Fibroblast of lung (primary cell): Measurements from ENCODE around the gene MRC1. TPM values are rescaled to one million over a fixed set of nuclear protein-coding genes. Genes with fewer than 3 reads are reported as not detected.

Experiments used
- DNase-seq, 2 donors: peaks; one replicate each; pipeline versions ENCODE4 v3.0.0 to v3.0.0-alpha.2; 2010; ENCODE audit warnings: low read depth in 2 of 2
- H2AFZ ChIP-seq: 2 replicates; pipeline ENCODE4 v1.5.1; 2012; ENCODE audit warnings: low read length, control low read depth, inconsistent platforms
- H3K27ac ChIP-seq: 2 replicates; pipeline ENCODE4 v1.5.1; 2011; ENCODE audit warnings: low read length, control low read depth; ENCODE audit not compliant: insufficient read depth
- H3K27me3 ChIP-seq: 2 replicates; pipeline ENCODE4 v1.5.1; 2011; ENCODE audit warnings: mild to moderate bottlenecking, low read length; ENCODE audit not compliant: control insufficient read depth, insufficient read depth
- H3K36me3 ChIP-seq: 2 replicates; pipeline ENCODE4 v1.5.1; 2011; ENCODE audit warnings: low read length; ENCODE audit not compliant: control insufficient read depth, insufficient read depth
- H3K4me1 ChIP-seq: 2 replicates; pipeline ENCODE4 v1.5.1; 2011; ENCODE audit warnings: low read length; ENCODE audit not compliant: control insufficient read depth, insufficient read depth; ENCODE audit errors: extremely low read depth
- H3K4me2 ChIP-seq: 2 replicates; pipeline ENCODE4 v1.5.1; 2011; ENCODE audit warnings: low read length, control low read depth; ENCODE audit not compliant: insufficient read depth; ENCODE audit errors: extremely low read depth
- H3K4me3 ChIP-seq, 4 experiments: fragments of 200-600 bp in 1 of 4; sonication (generic) in 1 of 4; replicated peaks in 1 of 4; 2 replicates each; pipeline ENCODE4 v1.5.1; 2011 to 2016; ENCODE audit warnings: low read length in 4 of 4, low read depth in 3 of 4, mild to moderate bottlenecking in 3 of 4, control low read depth in 2 of 4, inconsistent platforms in 1 of 4, mixed read lengths in 1 of 4; ENCODE audit not compliant: insufficient read depth in 1 of 4; ENCODE audit errors: control extremely low read depth in 1 of 4
- H3K79me2 ChIP-seq: 2 replicates; pipeline ENCODE4 v1.5.1; 2012; ENCODE audit warnings: mild to moderate bottlenecking, low read length, inconsistent platforms; ENCODE audit not compliant: control insufficient read depth, insufficient read depth
- H3K9ac ChIP-seq: 2 replicates; pipeline ENCODE4 v1.5.1; 2011; ENCODE audit warnings: mild to moderate bottlenecking, low read length, control low read depth; ENCODE audit not compliant: insufficient read depth
- H3K9me3 ChIP-seq: 2 replicates; pipeline ENCODE4 v1.5.1; 2012; ENCODE audit warnings: low read depth, low read length; ENCODE audit not compliant: control insufficient read depth, insufficient read depth
- H4K20me1 ChIP-seq: 2 replicates; pipeline ENCODE4 v1.5.1; 2011; ENCODE audit warnings: low read length; ENCODE audit not compliant: control insufficient read depth, insufficient read depth; ENCODE audit errors: extremely low read depth
- EZH2 ChIP-seq: IDR thresholded peaks from 2 replicates; pipeline ENCODE4 v1.5.1; 2012; ENCODE audit warnings: low read length, control low read depth, mild to moderate bottlenecking; ENCODE audit errors: missing control alignments
- polyA plus RNA-seq, 2 donors: library from polyadenylated mRNA; depleted of rRNA in 1 of 2; stranded (reverse) in 1 of 2; unstranded in 1 of 2; fragments of >200 nt; gene quantifications; 2 replicates each; pipeline ENCODE4 v1.2.1, GENCODE V29; 2011 to 2012; ENCODE audit warnings: missing spikeins in 1 of 2
- total RNA-seq: library from RNA; depleted of rRNA; stranded (reverse); fragments of >200 nt; gene quantifications from 2 replicates; pipeline ENCODE4 v1.2.1, GENCODE V29; 2014
- TF ChIP-seq, protein P1 (sequence below), 2 donors: IDR thresholded peaks in 1 of 2; conservative IDR thresholded peaks in 1 of 2; 1 replicate in 1 of 2; 2 replicates in 1 of 2; pipeline ENCODE4 v1.5.1; 2011 to 2012; ENCODE audit warnings: low read length in 2 of 2, control low read depth in 1 of 2, inconsistent platforms in 1 of 2, low read depth in 1 of 2, mild to moderate bottlenecking in 1 of 2

The MRC1 gene
- total and polyA plus RNA-seq, 2 donors (not counting 1 experiment from before 2014, with no cell fraction given) = 0.01 TPM; not detected in 1

DNA sequence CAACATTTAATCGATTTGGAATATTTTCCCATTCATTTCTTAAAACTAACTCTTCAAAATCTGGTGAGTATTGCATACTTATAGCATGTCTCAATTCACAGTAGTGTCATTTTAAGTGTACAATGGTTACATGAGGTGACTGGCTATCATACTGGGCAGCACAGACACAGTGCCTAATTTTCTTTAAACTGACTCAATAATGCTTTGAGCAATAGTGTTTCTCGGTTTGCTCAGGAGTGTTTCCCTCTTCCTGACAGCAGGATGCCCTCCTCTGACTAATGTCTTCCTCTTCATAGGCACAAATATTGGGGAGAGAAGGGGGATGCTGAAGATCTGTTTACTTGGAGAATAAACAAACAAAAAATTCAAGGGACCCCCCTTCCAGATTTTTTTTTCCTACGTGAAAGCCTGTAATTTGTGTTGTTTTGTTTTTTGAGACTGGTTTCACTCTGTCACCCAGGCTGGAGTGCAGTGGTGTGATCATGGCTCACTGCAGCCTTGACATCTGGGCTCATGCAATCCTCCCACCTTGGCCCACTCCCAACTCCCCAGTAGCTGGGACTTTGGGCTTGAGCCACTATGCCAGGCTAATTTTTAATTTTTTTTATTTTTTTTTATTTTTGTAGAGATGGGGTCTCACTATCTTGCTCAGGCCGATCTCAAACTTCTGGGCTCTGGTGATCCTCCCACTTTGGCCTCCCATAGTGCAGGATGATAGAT, 2.2 kb downstream of the MRC1 start:
- Histone ChIP-seq H3K9me3 (no peaks in the 10 kb centered on the region), H3K4me3 (no peak overlapping the region), H3K36me3 (no peaks in the 10 kb centered on the region), H3K9ac (no peak overlapping the region), H3K27me3 (no peaks in the 10 kb centered on the region), H3K4me1 (no peaks in the 10 kb centered on the region), H2AFZ (no peak overlapping the region), H3K79me2 (no peaks in the 10 kb centered on the region), H3K27ac (no peak overlapping the region), H4K20me1 (no peaks in the 10 kb centered on the region), H3K4me2 (no peak overlapping the region)
- DNase-seq = no peak
- no peak for TF ChIP-seq EZH2
- TF ChIP-seq, protein P1, sequence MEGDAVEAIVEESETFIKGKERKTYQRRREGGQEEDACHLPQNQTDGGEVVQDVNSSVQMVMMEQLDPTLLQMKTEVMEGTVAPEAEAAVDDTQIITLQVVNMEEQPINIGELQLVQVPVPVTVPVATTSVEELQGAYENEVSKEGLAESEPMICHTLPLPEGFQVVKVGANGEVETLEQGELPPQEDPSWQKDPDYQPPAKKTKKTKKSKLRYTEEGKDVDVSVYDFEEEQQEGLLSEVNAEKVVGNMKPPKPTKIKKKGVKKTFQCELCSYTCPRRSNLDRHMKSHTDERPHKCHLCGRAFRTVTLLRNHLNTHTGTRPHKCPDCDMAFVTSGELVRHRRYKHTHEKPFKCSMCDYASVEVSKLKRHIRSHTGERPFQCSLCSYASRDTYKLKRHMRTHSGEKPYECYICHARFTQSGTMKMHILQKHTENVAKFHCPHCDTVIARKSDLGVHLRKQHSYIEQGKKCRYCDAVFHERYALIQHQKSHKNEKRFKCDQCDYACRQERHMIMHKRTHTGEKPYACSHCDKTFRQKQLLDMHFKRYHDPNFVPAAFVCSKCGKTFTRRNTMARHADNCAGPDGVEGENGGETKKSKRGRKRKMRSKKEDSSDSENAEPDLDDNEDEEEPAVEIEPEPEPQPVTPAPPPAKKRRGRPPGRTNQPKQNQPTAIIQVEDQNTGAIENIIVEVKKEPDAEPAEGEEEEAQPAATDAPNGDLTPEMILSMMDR (conservative IDR thresholded peaks at IDR 0.05 in 1 of 2, IDR thresholded peaks at IDR 0.05 in 1 of 2; ENCODE audit: low read depth in 1 of 2, low read length in 2 of 2) = no peak

DNA sequence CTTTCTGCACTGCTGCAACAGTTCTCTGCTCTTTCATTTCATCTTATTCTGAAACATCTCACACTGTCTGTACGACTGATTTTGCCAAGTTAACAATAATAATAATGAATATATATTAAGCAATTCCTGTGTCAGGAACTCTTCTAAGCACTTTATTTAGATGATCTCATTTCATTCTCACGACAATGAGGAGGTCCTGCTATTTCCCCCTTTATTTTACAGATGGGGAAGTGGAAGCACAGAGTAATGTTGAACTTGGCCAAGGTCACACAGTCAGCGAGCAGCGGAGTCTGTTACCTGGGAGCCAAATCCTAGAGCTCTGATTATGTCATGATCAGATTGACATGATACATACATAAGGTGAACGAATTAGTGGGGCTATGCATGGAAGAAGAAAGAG, 5.8 kb downstream of the MRC1 start:
- DNase-seq = no peak
- H3K9ac ChIP-seq = no peak overlapping the region
- no peak overlapping the region for H3K4me3 ChIP-seq
- H3K4me1 ChIP-seq = no peaks in the 10 kb centered on the region
- H3K79me2 ChIP-seq = no peaks in the 10 kb centered on the region
- TF ChIP-seq EZH2 = no peak
- TF ChIP-seq, protein P1 (conservative IDR thresholded peaks at IDR 0.05 in 1 of 2, IDR thresholded peaks at IDR 0.05 in 1 of 2; ENCODE audit: low read depth in 1 of 2, low read length in 2 of 2) = no peak
- H3K27me3 ChIP-seq = no peaks in the 10 kb centered on the region
- H4K20me1 ChIP-seq = no peaks in the 10 kb centered on the region
- no peak overlapping the region for H3K4me2 ChIP-seq
- no peak overlapping the region for H3K27ac ChIP-seq
- H3K9me3 ChIP-seq = no peaks in the 10 kb centered on the region
- H3K36me3 ChIP-seq = no peaks in the 10 kb centered on the region
- H2AFZ ChIP-seq = no peak overlapping the region

DNA sequence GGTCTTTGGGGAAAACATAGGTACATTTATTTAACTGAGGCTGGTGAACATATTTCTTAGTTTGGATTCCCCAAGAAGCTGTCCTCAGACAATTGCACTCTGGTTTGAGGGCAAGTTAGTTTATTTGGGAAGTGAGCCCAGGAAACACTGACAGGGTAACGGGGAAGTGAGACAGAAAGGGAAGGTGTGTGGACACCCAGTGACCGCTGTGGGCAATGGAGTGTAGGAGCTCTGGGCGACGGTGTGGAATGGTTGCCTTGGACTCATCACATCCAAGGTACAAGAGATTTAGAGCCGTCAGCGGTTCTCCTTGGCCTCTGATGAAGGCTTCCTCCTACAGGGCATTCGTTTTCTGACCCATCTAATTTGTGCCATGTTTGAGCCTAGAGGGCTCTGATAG, 7.1 kb downstream of the MRC1 start:
- no peak overlapping the region for H3K4me3 ChIP-seq
- H3K27me3 ChIP-seq = no peaks in the 10 kb centered on the region
- no peaks in the 10 kb centered on the region for H3K9me3 ChIP-seq
- no peak overlapping the region for H3K9ac ChIP-seq
- no peak for DNase-seq
- no peak overlapping the region for H2AFZ ChIP-seq
- H3K4me1 ChIP-seq = no peaks in the 10 kb centered on the region
- no peak overlapping the region for H3K4me2 ChIP-seq
- no peak overlapping the region for H3K27ac ChIP-seq
- TF ChIP-seq, protein P1 (conservative IDR thresholded peaks at IDR 0.05 in 1 of 2, IDR thresholded peaks at IDR 0.05 in 1 of 2; ENCODE audit: low read depth in 1 of 2, low read length in 2 of 2) = no peak
- TF ChIP-seq EZH2 = no peak
- no peaks in the 10 kb centered on the region for H4K20me1 ChIP-seq
- H3K36me3 ChIP-seq = no peaks in the 10 kb centered on the region
- no peaks in the 10 kb centered on the region for H3K79me2 ChIP-seq
